Activated gamma-delta T cell treated with anti-CD3 and anti-CD28 coated beads, Interleukin-2, amount 50 U/mL, for 16 hours (primary cell): ENCODE measurements around the gene RIIAD1.
"Not testable (repeated sequence)": the region's sequence is repeated elsewhere in the genome, so short reads cannot be mapped to it uniquely, and the experiment has no call there.

ENCODE experiments used
- DNase-seq: peaks from one replicate; pipeline ENCODE4 v3.0.0-alpha.2; 2020; ENCODE audit warnings: low read depth

The RIIAD1 gene

GRCh38 chr1:151720974-151721787, at the start of gene RIIAD1:
Gene RIIAD1 (plus strand): TSS chr1:151721522. CDS start chr1:151721537, 15 bp downstream.
- peak; percentile 10 for DNase-seq

GRCh38 chr1:151673407-151673806, 47.9 kb upstream of the RIIAD1 start:
- no peak for DNase-seq

- DNase-seq: no peak
Observed at GRCh38 chr1:151680391-151680790, 40.9 kb upstream of the RIIAD1 start.

GRCh38 chr1:151680826-151681225, 40.5 kb upstream of the RIIAD1 start:
- no peak for DNase-seq

GRCh38 chr1:151681923-151682322, 39.4 kb upstream of the RIIAD1 start:
- no peak for DNase-seq

GRCh38 chr1:151682901-151683300, 38.4 kb upstream of the RIIAD1 start:
- not testable (repeated sequence) for DNase-seq

GRCh38 chr1:151684128-151684527, 37.2 kb upstream of the RIIAD1 start:
- no peak for DNase-seq

GRCh38 chr1:151686561-151686960, 34.8 kb upstream of the RIIAD1 start:
- DNase-seq: no peak

GRCh38 chr1:151689494-151689893, 31.8 kb upstream of the RIIAD1 start:
- no peak for DNase-seq

- DNase-seq: no peak
Observed at GRCh38 chr1:151692226-151692625, 29.1 kb upstream of the RIIAD1 start.

GRCh38 chr1:151693057-151693651, 28.2 kb upstream of the RIIAD1 start:
- no peak for DNase-seq

GRCh38 chr1:151701515-151701914, 19.8 kb upstream of the RIIAD1 start:
- DNase-seq: no peak

GRCh38 chr1:151702936-151703335, 18.4 kb upstream of the RIIAD1 start:
- no peak for DNase-seq

GRCh38 chr1:151703813-151704212, 17.5 kb upstream of the RIIAD1 start:
- DNase-seq: no peak

GRCh38 chr1:151704246-151704645, 17.1 kb upstream of the RIIAD1 start:
- no peak for DNase-seq

- no peak for DNase-seq
Observed at GRCh38 chr1:151705146-151705545, 16.2 kb upstream of the RIIAD1 start.

GRCh38 chr1:151705753-151706463, 15.4 kb upstream of the RIIAD1 start:
- DNase-seq: no peak

- no peak for DNase-seq
Observed at GRCh38 chr1:151706464-151707415, 14.6 kb upstream of the RIIAD1 start.

- DNase-seq: no peak
Observed at GRCh38 chr1:151707541-151708065, 13.7 kb upstream of the RIIAD1 start.

GRCh38 chr1:151708891-151709290, 12.4 kb upstream of the RIIAD1 start:
- DNase-seq: no peak

- DNase-seq: no peak
Observed at GRCh38 chr1:151710187-151710840, 11.0 kb upstream of the RIIAD1 start.
